Testis (tissue), 3 donors: ENCODE data around the gene DPEP2. TPM values are rescaled to one million over a fixed set of nuclear protein-coding genes. Genes with fewer than 3 reads are reported as not detected.
"Not testable (repeated sequence)": the region's sequence is repeated elsewhere in the genome, so short reads cannot be mapped to it uniquely, and the experiment has no call there.

Source experiments
- DNase-seq: peaks from one replicate; pipeline ENCODE4 v3.0.0-alpha.2; 2019
- H3K27ac ChIP-seq, 2 donors: fragments of 200-600 bp; sonication (generic); one replicate each; pipeline ENCODE4 v1.5.1; 2019
- H3K27me3 ChIP-seq: fragments of 200-600 bp; sonication (generic); one replicate; pipeline ENCODE4 v1.5.1; 2019
- H3K36me3 ChIP-seq: fragments of 200-600 bp; sonication (generic); one replicate; pipeline ENCODE4 v1.5.1; 2017; ENCODE audit warnings: low read depth; ENCODE audit errors: missing control alignments
- H3K4me1 ChIP-seq: fragments of 200-600 bp; sonication (generic); one replicate; pipeline ENCODE4 v1.5.1; 2019
- H3K4me3 ChIP-seq, 2 donors: fragments of 200-600 bp; sonication (generic); one replicate each; pipeline ENCODE4 v1.5.1; 2017 to 2019
- H3K9me3 ChIP-seq: fragments of 200-600 bp; sonication (generic); one replicate; pipeline ENCODE4 v1.5.1; 2017
- CTCF ChIP-seq, 3 experiments: fragments of 450-650 bp in 2 of 3; fragments of 200-600 bp in 1 of 3; sonication (generic) in 1 of 3; IDR thresholded peaks; one replicate each; pipeline ENCODE4 v1.5.1; 2016 to 2019; ENCODE audit warnings: antibody characterized with exemption in 3 of 3, mild to moderate bottlenecking in 2 of 3, moderate library complexity in 1 of 3
- POLR2A ChIP-seq: fragments of 450-650 bp; IDR thresholded peaks from one replicate; pipeline ENCODE4 v1.6.1; 2017; ENCODE audit warnings: antibody characterized with exemption, mild to moderate bottlenecking, moderate library complexity
- WGBS, 2 donors: methylation state at CpG; one replicate each; pipeline ENCODE4 v1.1.5; 2018; 5-methylcytosine and 5-hydroxymethylcytosine counted together
- intact Hi-C: fragments of 100-400 bp; cut with DNase I; formaldehyde crosslinking; loops from one replicate; pipeline ENCODE4 v1.15.1; 2023; ENCODE audit warnings: low total_unique reads
- polyA plus RNA-seq: library from polyadenylated mRNA; stranded (reverse); fragments of 350-450 nt; fragmentation: Illumina TruSeq; extraction: RNeasy Lipid Tissue Mini Kit (QIAGEN cat#74804); gene quantifications from one replicate; pipeline ENCODE4 v1.2.3, GENCODE V29; 2014; ENCODE audit warnings: low read depth, low replicate concordance; ENCODE audit not compliant: insufficient read depth
- total RNA-seq, 2 donors: library from RNA; depleted of rRNA; stranded (reverse); fragments of >200 nt; gene quantifications; one replicate each; pipeline ENCODE4 v1.2.3, GENCODE V29; 2016

Gene DPEP2
- total and polyA plus RNA-seq, 3 donors from 2014 or later: 2.7 to 5.9 (median 3.0) TPM

DNA sequence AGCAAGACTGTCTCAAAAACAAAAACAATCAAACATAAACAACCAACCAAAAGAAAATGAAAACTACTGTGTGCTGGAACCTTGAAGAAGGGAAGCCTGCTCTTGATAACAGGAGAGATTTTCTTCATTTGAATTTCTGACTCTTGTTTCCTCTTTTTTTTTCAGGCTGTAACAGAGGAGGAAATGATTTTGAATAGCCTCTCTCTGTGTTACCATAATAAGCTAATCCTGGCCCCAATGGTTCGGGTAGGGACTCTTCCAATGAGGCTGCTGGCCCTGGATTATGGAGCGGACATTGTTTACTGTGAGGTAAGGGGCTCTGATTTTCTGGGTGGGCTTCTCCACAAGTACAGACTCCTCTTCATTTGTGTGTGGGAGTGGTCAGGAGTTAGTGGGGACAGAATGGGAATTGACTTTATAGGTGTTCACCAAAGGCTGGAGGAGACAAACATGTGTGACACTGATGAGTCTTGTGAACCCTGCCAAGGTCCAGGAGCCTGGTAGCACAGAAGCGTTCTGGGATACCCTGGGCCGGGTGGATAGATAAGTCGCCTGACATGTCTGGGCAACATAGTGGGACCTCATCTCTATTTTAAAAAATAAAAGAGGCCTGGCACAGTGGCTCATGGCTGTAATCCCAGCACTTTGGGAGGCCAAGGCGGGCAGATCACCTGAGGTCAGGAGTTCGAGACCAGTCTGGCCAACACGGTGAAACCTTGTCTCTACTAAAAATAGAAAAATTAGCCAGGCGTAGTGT, 38.7 kb upstream of the DPEP2 start:
- intact Hi-C loops: no loop called here
- H3K27ac ChIP-seq: no peak overlapping the region
- TF ChIP-seq CTCF (IDR thresholded peaks at IDR 0.05) (no peak), POLR2A (no peak)
- no peaks in the 10 kb centered on the region for H3K27me3 ChIP-seq
- DNase-seq: no peak
- H3K9me3 ChIP-seq: no peaks in the 10 kb centered on the region
- no peak overlapping the region for H3K4me3 ChIP-seq
- H3K36me3 ChIP-seq: no peaks in the 10 kb centered on the region
- WGBS, 2 donors: 87 to 89% methylated on average over 9 of the region's 9 CpGs
- peaks cover 3% of the 10 kb centered on the region for H3K4me1 ChIP-seq

DNA sequence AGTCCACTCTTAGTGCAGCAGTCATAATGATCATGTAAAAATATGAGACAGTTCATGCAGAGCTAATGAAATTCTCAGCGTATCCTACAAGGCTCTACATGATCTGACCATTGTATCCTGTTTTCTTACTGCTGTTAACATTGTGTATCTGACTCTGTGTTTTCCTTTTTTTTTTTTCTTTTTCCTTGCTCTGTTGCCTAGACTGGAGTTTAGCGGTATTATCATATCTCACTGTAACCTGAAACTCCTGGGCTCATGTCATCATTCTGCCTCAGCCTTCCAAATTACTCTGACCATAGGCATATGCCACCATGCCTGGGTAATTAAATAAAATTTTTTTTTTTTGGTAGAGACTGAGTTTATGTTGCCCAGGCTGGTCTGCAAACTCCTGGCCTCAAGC, 35.9 kb upstream of the DPEP2 start:
- 76 to 92% methylated on average over 2 of the region's 2 CpGs for WGBS, 2 donors

DNA sequence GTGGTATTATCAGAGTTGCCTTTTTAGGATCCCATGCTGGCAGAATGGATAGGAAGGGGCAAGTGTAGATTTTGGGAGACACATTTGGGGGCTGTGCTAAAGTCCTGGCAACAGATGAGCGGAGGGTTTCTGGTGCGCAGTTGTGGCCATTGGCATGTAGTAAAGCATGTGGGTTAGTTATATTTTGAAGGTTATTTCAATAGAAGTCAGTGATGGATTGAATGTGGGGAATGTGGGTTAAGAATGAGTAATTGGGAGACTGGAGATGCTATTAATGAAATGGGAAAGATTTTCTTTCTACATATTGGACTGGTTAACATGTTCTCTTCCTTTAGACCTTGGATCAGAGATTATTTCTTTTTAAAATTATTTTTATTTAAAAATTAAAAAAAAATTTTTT, 33.8 kb upstream of the DPEP2 start:
- 95 to 99% methylated on average over 2 of the region's 2 CpGs for WGBS, 2 donors
- TF ChIP-seq POLR2A (no peak), CTCF (IDR thresholded peaks at IDR 0.05) (no peak)
- Histone ChIP-seq H3K36me3 (no peaks in the 10 kb centered on the region), H3K9me3 (no peaks in the 10 kb centered on the region), H3K27me3 (no peaks in the 10 kb centered on the region), H3K4me3 (no peak overlapping the region), H3K4me1 (no peaks in the 10 kb centered on the region), H3K27ac (no peak overlapping the region)
- intact Hi-C loops: no loop called here
- DNase-seq: no peak

More for the DNA sequence above, 35.9 kb upstream of the DPEP2 start:
- H3K27ac ChIP-seq: no peak overlapping the region
- H3K9me3 ChIP-seq: no peaks in the 10 kb centered on the region
- H3K36me3 ChIP-seq: no peaks in the 10 kb centered on the region
- no peaks in the 10 kb centered on the region for H3K4me1 ChIP-seq
- TF ChIP-seq POLR2A (no peak), CTCF (IDR thresholded peaks at IDR 0.05) (no peak)
- no peak overlapping the region for H3K4me3 ChIP-seq
- no peak for DNase-seq
- intact Hi-C loops: no loop called here
- no peaks in the 10 kb centered on the region for H3K27me3 ChIP-seq

GRCh38 chr16:68031951-68032350, 32.7 kb upstream of the DPEP2 start:
- DNase-seq: no peak
- Histone ChIP-seq H3K36me3 (no peaks in the 10 kb centered on the region), H3K9me3 (no peaks in the 10 kb centered on the region), H3K27me3 (no peaks in the 10 kb centered on the region), H3K27ac (no peak overlapping the region), H3K4me1 (no peaks in the 10 kb centered on the region), H3K4me3 (no peak overlapping the region)
- intact Hi-C loops: no loop called here
- TF ChIP-seq POLR2A (no peak), CTCF (IDR thresholded peaks at IDR 0.05) (no peak)
- WGBS, 2 donors: 74 to 96% methylated on average over 2 of the region's 2 CpGs

- H3K36me3 ChIP-seq, H3K27me3 ChIP-seq, H3K9me3 ChIP-seq, DNase-seq, H3K27ac ChIP-seq, H3K4me1 ChIP-seq, intact Hi-C loops, H3K4me3 ChIP-seq: not testable (repeated sequence)
- WGBS, 2 donors: 88 to 96% methylated on average over 6 of the region's 6 CpGs
Measured at GRCh38 chr16:68030108-68030507, 30.8 kb upstream of the DPEP2 start.
